Endothelial cell of umbilical vein (primary cell): ENCODE results near the gene NCAN. TPM values are rescaled to one million over a fixed set of nuclear protein-coding genes. Genes with fewer than 3 reads are reported as not detected.

ENCODE experiments used
- BruUV-seq: library from RNA; stranded (reverse); fragments of 400-500 nt; replicated peaks from 2 replicates; lab custom pipeline; 2021; lab: Mats Ljungman, UMichigan
- CTCF ChIA-PET: fragments of 300-600, 350-600 bp; sonication (Branson Sonifier 250); formaldehyde crosslinking; loops from one replicate; lab custom pipeline; 2021; ENCODE audit warnings: antibody characterized with exemption, inconsistent platforms; lab: Charles Lee
- POLR2A ChIA-PET: fragments of 300-600, 350-600 bp; sonication (Branson Sonifier 250); formaldehyde crosslinking; loops from one replicate; lab custom pipeline; 2021; ENCODE audit warnings: antibody characterized with exemption, inconsistent platforms; lab: Charles Lee
- DNase-seq: peaks from one replicate; pipeline ENCODE4 v3.0.0-alpha.2; 2011; ENCODE audit warnings: low read depth, low spot score
- FAIRE-seq: peaks from 2 replicates; lab custom pipeline; 2011; peaks lifted over from hg19 to GRCh38; lab: Jason Lieb, UNC
- H2AFZ ChIP-seq: 2 replicates; pipeline ENCODE4 v1.6.0; 2012; ENCODE audit warnings: low read depth, low read length, control low read depth, inconsistent platforms
- H3K27ac ChIP-seq: 2 replicates; pipeline ENCODE4 v1.5.1; 2011; ENCODE audit warnings: low read depth, mild to moderate bottlenecking, control low read depth, low read length, moderate library complexity; ENCODE audit not compliant: insufficient read depth
- H3K27me3 ChIP-seq, 2 experiments: 2 replicates each; pipeline versions ENCODE4 v1.6.0 to v1.6.1; 2011; ENCODE audit warnings: low read length in 2 of 2, mixed read lengths in 1 of 2; ENCODE audit not compliant: control insufficient read depth in 2 of 2, insufficient read depth in 2 of 2
- H3K36me3 ChIP-seq, 2 experiments: 2 replicates in 1 of 2; 3 replicates in 1 of 2; pipeline ENCODE4 v1.5.1; 2011; ENCODE audit warnings: low read length in 2 of 2, mild to moderate bottlenecking in 1 of 2, moderate library complexity in 1 of 2; ENCODE audit not compliant: control insufficient read depth in 2 of 2, insufficient read depth in 2 of 2; ENCODE audit errors: extremely low read depth in 1 of 2
- H3K4me1 ChIP-seq: 3 replicates; pipeline ENCODE4 v1.5.1; 2011; ENCODE audit warnings: mild to moderate bottlenecking, low read length; ENCODE audit not compliant: control insufficient read depth, insufficient read depth; ENCODE audit errors: extremely low read depth
- H3K4me2 ChIP-seq: 2 replicates; pipeline ENCODE4 v1.6.1; 2011; ENCODE audit warnings: low read length, control low read depth, mixed read lengths; ENCODE audit not compliant: insufficient read depth
- H3K4me3 ChIP-seq, 3 experiments: fragments of 200-600 bp in 1 of 3; sonication (generic), shearing (Covaris generic) in 1 of 3; replicated peaks in 1 of 3; 2 replicates each; pipeline ENCODE4 v1.5.1; 2011 to 2016; ENCODE audit warnings: control low read depth in 3 of 3, low read length in 3 of 3, mild to moderate bottlenecking in 2 of 3, inconsistent platforms in 1 of 3, low read depth in 1 of 3, moderate library complexity in 1 of 3; ENCODE audit not compliant: insufficient read depth in 1 of 3
- H3K79me2 ChIP-seq: 2 replicates; pipeline ENCODE4 v1.6.0; 2012; ENCODE audit warnings: low read length, inconsistent platforms; ENCODE audit not compliant: control insufficient read depth, insufficient read depth
- H3K9ac ChIP-seq: replicated peaks from 2 replicates; pipeline ENCODE3; 2011; ENCODE audit warnings: low read length, control low read depth; ENCODE audit not compliant: insufficient read depth; ENCODE audit errors: extremely low read depth
- H3K9me1 ChIP-seq: replicated peaks from 3 replicates; pipeline ENCODE4 v1.6.0; 2011; ENCODE audit warnings: mild to moderate bottlenecking, low read length; ENCODE audit not compliant: control insufficient read depth, insufficient read depth; ENCODE audit errors: extremely low read depth
- H3K9me3 ChIP-seq: replicated peaks from 2 replicates; pipeline ENCODE4 v1.5.1; 2012; ENCODE audit warnings: low read length, inconsistent platforms; ENCODE audit not compliant: control insufficient read depth, insufficient read depth
- H4K20me1 ChIP-seq: replicated peaks from 2 replicates; pipeline ENCODE3; 2011; ENCODE audit warnings: mild to moderate bottlenecking, low read length; ENCODE audit not compliant: control insufficient read depth, insufficient read depth; ENCODE audit errors: extremely low read depth
- CTCF ChIP-seq, 2 donors: IDR thresholded peaks; 1 replicate in 1 of 2; 2 replicates in 1 of 2; pipeline ENCODE4 v1.5.1; 2011; ENCODE audit warnings: low read length in 2 of 2, mild to moderate bottlenecking in 2 of 2, moderate library complexity in 2 of 2, control low read depth in 1 of 2, inconsistent platforms in 1 of 2, low read depth in 1 of 2; ENCODE audit not compliant: insufficient read depth in 1 of 2; ENCODE audit errors: extremely low read depth in 1 of 2
- EZH2 ChIP-seq: IDR thresholded peaks from 2 replicates; pipeline ENCODE4 v1.6.1; 2012; ENCODE audit warnings: borderline replicate concordance, low read depth, mild to moderate bottlenecking, moderate library complexity, low read length, inconsistent platforms; ENCODE audit not compliant: severe bottlenecking
- FOS ChIP-seq: IDR thresholded peaks from 2 replicates; pipeline ENCODE4 v1.6.1; 2011; ENCODE audit warnings: mild to moderate bottlenecking, low read length, moderate library complexity, borderline replicate concordance; ENCODE audit not compliant: insufficient read depth
- GATA2 ChIP-seq: IDR thresholded peaks from 2 replicates; pipeline ENCODE4 v1.7.0; 2011; ENCODE audit warnings: low read depth, mild to moderate bottlenecking, moderate library complexity, mixed read lengths, low read length; ENCODE audit not compliant: insufficient read length, insufficient read depth
- JUN ChIP-seq: IDR thresholded peaks from 2 replicates; pipeline ENCODE4 v1.6.1; 2011; ENCODE audit warnings: borderline replicate concordance, low read depth; ENCODE audit not compliant: insufficient read length, insufficient read depth
- MAX ChIP-seq: IDR thresholded peaks from 2 replicates; pipeline ENCODE4 v1.6.1; 2011; ENCODE audit not compliant: insufficient read depth, insufficient read length
- MYC ChIP-seq: IDR thresholded peaks from one replicate; pipeline ENCODE4 v1.6.1; 2011; ENCODE audit warnings: mild to moderate bottlenecking, low read depth, low read length
- POLR2A ChIP-seq: IDR thresholded peaks from 2 replicates; pipeline ENCODE4 v1.6.1; 2012; ENCODE audit warnings: low read depth, mild to moderate bottlenecking, control low read depth, low read length
- POLR2AphosphoS5 ChIP-seq: IDR thresholded peaks from 2 replicates; pipeline ENCODE4 v1.6.1; 2012; ENCODE audit warnings: low read depth, mild to moderate bottlenecking, control low read depth, low read length, moderate library complexity; ENCODE audit not compliant: insufficient read depth
- dilution Hi-C: fragments of 300-500 bp; cut with MboI; formaldehyde crosslinking; loops from one replicate; pipeline ENCODE4 v1.15.0; 2019; ENCODE audit warnings: low sequenced_read_pairs; ENCODE audit not compliant: extremely low pct_ligation_motif_present
- intact Hi-C: fragments of 100-400 bp; cut with micrococcal nuclease; formaldehyde crosslinking; loops from one replicate; pipeline ENCODE4 v1.10.0; 2022
- polyA plus RNA-seq, 4 experiments: library from polyadenylated mRNA; depleted of rRNA in 3 of 4; stranded (reverse) in 3 of 4; unstranded in 1 of 4; fragments of >200 nt; gene quantifications; 2 replicates each; pipeline versions ENCODE4 v1.2.1 to v1.2.3, GENCODE V29; 2011 to 2012; ENCODE audit warnings: missing spikeins in 1 of 4
- total RNA-seq: library from RNA; stranded (reverse); gene quantifications from 2 replicates; pipeline ENCODE4 v1.2.3, GENCODE V29; 2021

The NCAN gene
- total and polyA plus RNA-seq, 2 donors (not counting 3 experiments of a cell fraction or from before 2014, with no cell fraction given): not detected

DNA sequence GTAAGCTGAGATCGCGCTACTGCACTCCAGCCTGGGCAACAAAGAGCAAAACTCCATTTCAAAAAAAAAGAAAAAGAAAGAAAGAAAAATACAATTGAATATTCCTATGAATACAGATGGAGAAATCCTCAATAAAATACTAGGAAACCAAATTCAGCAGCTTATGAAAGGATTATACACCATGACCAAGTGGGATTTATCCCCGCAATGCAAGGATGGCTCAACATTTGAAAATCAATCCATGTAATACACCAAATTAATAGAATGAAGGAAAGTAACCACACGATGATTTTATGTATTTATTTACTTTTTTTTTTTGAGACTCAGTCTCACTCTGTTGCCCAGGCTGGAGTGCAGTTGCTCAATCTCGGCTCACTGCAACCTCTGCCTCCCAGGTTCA is 80.8 kb downstream of the NCAN start:
- Histone ChIP-seq H3K79me2 (no peaks in the 10 kb centered on the region), H3K9me1 (no peaks in the 10 kb centered on the region), H3K36me3 (peaks cover 6 to 8% of the 10 kb centered on the region in 2 experiments), H3K27me3 (no peaks in the 10 kb centered on the region), H3K9me3 (no peaks in the 10 kb centered on the region), H3K9ac (no peak overlapping the region), H3K27ac (no peak overlapping the region), H3K4me3 (no peak overlapping the region), H4K20me1 (no peaks in the 10 kb centered on the region), H3K4me1 (no peaks in the 10 kb centered on the region), H2AFZ (no peak overlapping the region), H3K4me2 (no peak overlapping the region)
- FAIRE-seq (no peak), DNase-seq (no peak)
- CTCF ChIA-PET: interaction anchor here (1.2 kb wide), 1 partner anchor 50 kb away, joined by 3 read pairs; no protein-coding TSS in a partner anchor
- dilution Hi-C loops (no loop called here), intact Hi-C loops (no loop called here)
- POLR2A ChIA-PET: no interaction called here
- TF ChIP-seq FOS: no peak
- TF ChIP-seq JUN: no peak
- no peak for TF ChIP-seq CTCF (IDR thresholded peaks at IDR 0.05; ENCODE audit: extremely low read depth in 1 of 2, insufficient read depth in 1 of 2, low read depth in 1 of 2, low read length in 2 of 2)
- TF ChIP-seq MAX: no peak
- no peak for TF ChIP-seq POLR2A
- TF ChIP-seq POLR2AphosphoS5: no peak
- TF ChIP-seq EZH2: no peak
- TF ChIP-seq MYC: no peak
- TF ChIP-seq GATA2: no peak
- BruUV-seq: no TSS peak
